ENCODE results near the gene MAFF.

Gene MAFF

DNA sequence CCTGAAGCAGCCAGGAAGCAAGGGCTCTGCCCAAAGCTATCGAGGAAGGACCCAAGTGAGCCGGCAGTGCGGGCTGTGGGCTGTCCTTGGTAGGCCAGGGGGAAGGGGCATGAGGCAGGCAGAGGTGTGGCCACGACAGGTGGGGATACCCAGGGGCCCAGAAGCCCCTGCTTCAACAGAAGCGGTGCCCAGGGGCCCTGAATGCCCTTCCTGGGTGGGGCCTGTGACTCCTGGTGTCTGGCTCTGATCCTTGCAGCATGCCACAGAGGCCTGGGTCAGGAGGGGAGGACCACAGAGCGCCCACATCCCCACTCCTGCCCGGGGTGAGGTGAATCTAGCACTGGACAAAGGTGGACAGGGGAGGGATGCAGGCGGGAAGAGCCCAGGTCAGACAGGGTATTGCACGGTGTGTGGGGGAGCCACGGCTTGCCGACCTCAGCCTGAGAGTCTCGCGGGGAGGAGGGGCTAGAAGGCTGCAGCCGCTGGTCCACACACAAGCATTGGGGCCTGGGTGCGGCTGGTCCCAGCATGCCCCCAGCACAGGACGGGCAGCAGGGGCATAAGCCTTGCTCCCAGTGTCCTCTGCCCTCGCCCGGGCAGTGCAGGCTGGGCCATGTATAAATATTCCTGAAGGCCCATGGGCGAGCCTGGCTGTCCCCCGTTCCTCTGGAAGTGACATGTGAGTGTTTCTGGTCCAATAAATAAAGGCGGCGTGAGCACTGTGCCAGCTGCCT is 19.0 kb downstream of the MAFF start:
- Histone ChIP-seq H2AFZ (ENCODE audit: low read length) (no peak overlapping the region), H3K9me3 (ENCODE audit: low read length) (no peaks in the 10 kb centered on the region), H3K27me3 (ENCODE audit: insufficient read depth, low read length) (no peaks in the 10 kb centered on the region; the same call in 1 of the 2 replicates), H3F3A (ENCODE audit: insufficient read depth, low read length) (no peaks in the 10 kb centered on the region), H3K4me2 (ENCODE audit: low read length) (no peak overlapping the region), H3K4me1 (ENCODE audit: insufficient read depth, low read length, severe bottlenecking) (no peaks in the 10 kb centered on the region), H3K27ac (ENCODE audit: low read depth, low read length, poor library complexity, severe bottlenecking) (no peak overlapping the region), H3K79me2 (ENCODE audit: insufficient read depth, low read length) (no peaks in the 10 kb centered on the region), H3K4me3 (ENCODE audit: low read depth, low read length, poor library complexity, severe bottlenecking) (no peak overlapping the region), H3K9ac (ENCODE audit: low read length) (no peak overlapping the region), H3K9me2 (ENCODE audit: low read depth, low read length) (no peaks in the 10 kb centered on the region), H4K20me1 (ENCODE audit: insufficient read depth, low read length) (no peaks in the 10 kb centered on the region), H3K36me3 (ENCODE audit: insufficient read depth, low read length) (no peaks in the 10 kb centered on the region)
- TF ChIP-seq, protein P1, sequence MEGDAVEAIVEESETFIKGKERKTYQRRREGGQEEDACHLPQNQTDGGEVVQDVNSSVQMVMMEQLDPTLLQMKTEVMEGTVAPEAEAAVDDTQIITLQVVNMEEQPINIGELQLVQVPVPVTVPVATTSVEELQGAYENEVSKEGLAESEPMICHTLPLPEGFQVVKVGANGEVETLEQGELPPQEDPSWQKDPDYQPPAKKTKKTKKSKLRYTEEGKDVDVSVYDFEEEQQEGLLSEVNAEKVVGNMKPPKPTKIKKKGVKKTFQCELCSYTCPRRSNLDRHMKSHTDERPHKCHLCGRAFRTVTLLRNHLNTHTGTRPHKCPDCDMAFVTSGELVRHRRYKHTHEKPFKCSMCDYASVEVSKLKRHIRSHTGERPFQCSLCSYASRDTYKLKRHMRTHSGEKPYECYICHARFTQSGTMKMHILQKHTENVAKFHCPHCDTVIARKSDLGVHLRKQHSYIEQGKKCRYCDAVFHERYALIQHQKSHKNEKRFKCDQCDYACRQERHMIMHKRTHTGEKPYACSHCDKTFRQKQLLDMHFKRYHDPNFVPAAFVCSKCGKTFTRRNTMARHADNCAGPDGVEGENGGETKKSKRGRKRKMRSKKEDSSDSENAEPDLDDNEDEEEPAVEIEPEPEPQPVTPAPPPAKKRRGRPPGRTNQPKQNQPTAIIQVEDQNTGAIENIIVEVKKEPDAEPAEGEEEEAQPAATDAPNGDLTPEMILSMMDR (IDR thresholded peaks at IDR 0.05; ENCODE audit: low read length): no peak
- TF ChIP-seq EZH2 (IDR thresholded peaks at IDR 0.05; ENCODE audit: borderline replicate concordance, low read length): no peak

DNA sequence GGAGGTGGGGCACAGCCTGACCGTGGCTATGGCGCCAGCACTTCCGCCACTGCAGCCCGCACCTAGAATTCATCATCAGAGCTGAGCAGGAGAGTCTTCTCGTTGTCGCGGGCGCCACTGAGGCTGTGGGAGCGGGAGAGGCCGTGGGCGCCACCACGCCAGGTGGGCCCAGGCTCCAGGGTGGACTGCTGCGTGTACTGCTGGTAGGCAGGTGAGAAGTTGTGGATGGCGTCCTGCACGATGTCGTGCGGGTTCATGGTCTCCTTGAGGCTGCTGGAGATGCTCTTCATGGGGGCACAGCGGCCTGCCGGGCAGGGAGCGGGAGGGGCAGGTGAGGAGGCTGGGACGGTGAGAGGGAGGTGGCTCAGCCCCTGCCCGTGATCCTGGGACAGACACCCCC is 19.6 kb downstream of the MAFF start:
- H3K79me2 ChIP-seq (ENCODE audit: insufficient read depth, low read length): no peaks in the 10 kb centered on the region
- no peaks in the 10 kb centered on the region for H3K9me3 ChIP-seq (ENCODE audit: low read length)
- H3K4me1 ChIP-seq (ENCODE audit: insufficient read depth, low read length, severe bottlenecking): no peaks in the 10 kb centered on the region
- H3K27me3 ChIP-seq (ENCODE audit: insufficient read depth, low read length): no peaks in the 10 kb centered on the region; the same call in 1 of the 2 replicates
- H3K27ac ChIP-seq (ENCODE audit: low read depth, low read length, poor library complexity, severe bottlenecking): no peak overlapping the region
- no peak overlapping the region for H3K4me2 ChIP-seq (ENCODE audit: low read length)
- no peak overlapping the region for H3K9ac ChIP-seq (ENCODE audit: low read length)
- H3K9me2 ChIP-seq (ENCODE audit: low read depth, low read length): no peaks in the 10 kb centered on the region
- H3F3A ChIP-seq (ENCODE audit: insufficient read depth, low read length): no peaks in the 10 kb centered on the region
- no peaks in the 10 kb centered on the region for H3K36me3 ChIP-seq (ENCODE audit: insufficient read depth, low read length)
- no peak overlapping the region for H2AFZ ChIP-seq (ENCODE audit: low read length)
- no peak overlapping the region for H3K4me3 ChIP-seq (ENCODE audit: low read depth, low read length, poor library complexity, severe bottlenecking)
- no peaks in the 10 kb centered on the region for H4K20me1 ChIP-seq (ENCODE audit: insufficient read depth, low read length)
- TF ChIP-seq, protein P1 (IDR thresholded peaks at IDR 0.05; ENCODE audit: low read length): no peak
- no peak for TF ChIP-seq EZH2 (IDR thresholded peaks at IDR 0.05; ENCODE audit: borderline replicate concordance, low read length)

DNA sequence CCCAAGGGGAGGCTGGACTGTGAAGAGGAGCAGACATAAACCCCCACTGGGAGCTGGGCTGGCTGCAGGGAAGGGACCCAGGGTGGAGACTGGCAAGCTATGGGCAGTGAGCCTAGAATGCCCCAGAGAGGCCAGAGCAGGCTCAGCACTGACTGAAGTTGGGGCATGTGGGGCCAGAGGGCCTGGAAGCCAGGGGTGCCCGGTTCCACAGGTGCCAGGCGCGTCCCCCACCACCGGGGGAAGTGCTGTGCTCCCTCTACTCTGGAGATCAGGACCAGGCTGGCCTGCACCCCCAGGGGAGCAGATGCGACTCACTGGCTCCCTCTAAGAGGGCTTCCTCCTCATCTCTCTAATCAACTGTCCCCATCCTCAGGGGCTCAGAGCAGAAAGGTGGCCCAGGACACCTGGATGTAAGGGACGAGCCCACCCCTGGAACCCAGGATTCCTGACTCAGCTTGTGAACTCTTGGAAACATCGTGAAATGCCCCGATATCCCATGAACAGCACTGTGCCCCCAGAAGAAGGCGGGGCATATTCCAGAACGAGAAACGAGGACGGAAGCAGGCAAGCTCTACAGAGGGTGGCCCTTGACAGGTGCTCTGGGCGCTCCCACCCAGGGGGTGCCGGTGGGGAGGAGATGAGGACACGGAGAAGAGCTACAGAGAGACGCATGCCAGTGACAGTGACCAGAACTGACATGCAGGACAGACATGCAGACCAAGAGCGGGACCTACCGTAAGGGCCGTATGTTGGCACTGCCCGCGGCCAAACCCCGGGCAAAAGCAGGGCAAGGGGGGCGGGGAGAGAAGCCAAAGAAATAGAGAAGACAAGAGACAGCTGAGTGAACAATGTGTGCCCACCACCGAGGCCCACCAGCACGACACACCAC is 20.4 kb downstream of the MAFF start:
- no peaks in the 10 kb centered on the region for H4K20me1 ChIP-seq (ENCODE audit: insufficient read depth, low read length)
- no peak for TF ChIP-seq EZH2 (IDR thresholded peaks at IDR 0.05; ENCODE audit: borderline replicate concordance, low read length)
- TF ChIP-seq, protein P1 (IDR thresholded peaks at IDR 0.05; ENCODE audit: low read length): no peak
- H3K27me3 ChIP-seq (ENCODE audit: insufficient read depth, low read length): no peaks in the 10 kb centered on the region; the same call in 1 of the 2 replicates
- H3K4me2 ChIP-seq (ENCODE audit: low read length): no peak overlapping the region
- no peaks in the 10 kb centered on the region for H3K9me2 ChIP-seq (ENCODE audit: low read depth, low read length)
- no peaks in the 10 kb centered on the region for H3K36me3 ChIP-seq (ENCODE audit: insufficient read depth, low read length)
- H3K9me3 ChIP-seq (ENCODE audit: low read length): no peaks in the 10 kb centered on the region
- no peaks in the 10 kb centered on the region for H3K4me1 ChIP-seq (ENCODE audit: insufficient read depth, low read length, severe bottlenecking)
- no peak overlapping the region for H2AFZ ChIP-seq (ENCODE audit: low read length)
- H3K79me2 ChIP-seq (ENCODE audit: insufficient read depth, low read length): no peaks in the 10 kb centered on the region
- no peaks in the 10 kb centered on the region for H3F3A ChIP-seq (ENCODE audit: insufficient read depth, low read length)
- no peak overlapping the region for H3K27ac ChIP-seq (ENCODE audit: low read depth, low read length, poor library complexity, severe bottlenecking)
- no peak overlapping the region for H3K4me3 ChIP-seq (ENCODE audit: low read depth, low read length, poor library complexity, severe bottlenecking)
- no peak overlapping the region for H3K9ac ChIP-seq (ENCODE audit: low read length)
